Smooth muscle cell (in vitro differentiated cells): ENCODE data around the gene RASAL3. TPM values are rescaled to one million over a fixed set of nuclear protein-coding genes. Genes with fewer than 3 reads are reported as not detected.
"Not testable (repeated sequence)": the region's sequence is repeated elsewhere in the genome, so short reads cannot be mapped to it uniquely, and the experiment has no call there.

Experiments
- DNase-seq: peaks from one replicate; lab custom pipeline; 2025; ENCODE audit not compliant: unreplicated experiment; lab: John Stamatoyannopoulos, UW
- H2AFZ ChIP-seq: fragments of 200-600 bp; sonication (generic); 2 replicates; pipeline ENCODE4 v1.6.0; 2016; ENCODE audit warnings: antibody characterized with exemption, low read depth, mild to moderate bottlenecking
- H3F3A ChIP-seq: fragments of 200-600 bp; sonication (generic); 2 replicates; pipeline ENCODE4 v1.6.0; 2017; ENCODE audit warnings: antibody characterized with exemption, low read depth
- H3K27ac ChIP-seq: fragments of 200-600 bp; sonication (generic); 2 replicates; pipeline ENCODE4 v1.5.1; 2016; ENCODE audit warnings: low read depth, mild to moderate bottlenecking
- H3K27me3 ChIP-seq: fragments of 200-600 bp; sonication (generic); 2 replicates; pipeline ENCODE4 v1.6.1; 2016; ENCODE audit warnings: low read depth, mild to moderate bottlenecking
- H3K36me3 ChIP-seq: fragments of 200-600 bp; sonication (generic); 2 replicates; pipeline ENCODE4 v1.5.1; 2016; ENCODE audit warnings: low read depth
- H3K4me1 ChIP-seq: fragments of 200-600 bp; sonication (generic); 2 replicates; pipeline ENCODE4 v1.5.1; 2016; ENCODE audit warnings: low read depth
- H3K4me2 ChIP-seq: fragments of 200-600 bp; sonication (generic); 2 replicates; pipeline ENCODE4 v1.6.0; 2016; ENCODE audit warnings: mild to moderate bottlenecking
- H3K4me3 ChIP-seq: fragments of 200-600 bp; sonication (generic); 2 replicates; pipeline ENCODE4 v1.5.1; 2016; ENCODE audit warnings: mild to moderate bottlenecking
- H3K79me2 ChIP-seq: fragments of 200-600 bp; sonication (generic); 2 replicates; pipeline ENCODE4 v1.6.0; 2016; ENCODE audit warnings: low read depth, mild to moderate bottlenecking
- H3K9ac ChIP-seq: fragments of 200-600 bp; sonication (generic); 2 replicates; pipeline ENCODE4 v1.6.0; 2016; ENCODE audit warnings: low read depth
- H3K9me3 ChIP-seq: fragments of 200-600 bp; sonication (generic); replicated peaks from 2 replicates; pipeline ENCODE4 v1.5.1; 2016; ENCODE audit warnings: low read depth
- H4K20me1 ChIP-seq: fragments of 200-600 bp; sonication (generic); 2 replicates; pipeline ENCODE4 v1.6.0; 2016; ENCODE audit warnings: low read depth
- CTCF ChIP-seq: fragments of 200-600 bp; sonication (generic); IDR thresholded peaks from 2 replicates; pipeline ENCODE4 v1.5.1; 2017; ENCODE audit warnings: borderline replicate concordance, mild to moderate bottlenecking, antibody characterized with exemption; ENCODE audit not compliant: insufficient read depth, poor library complexity, severe bottlenecking
- WGBS: methylation state at CpG from one replicate; pipeline ENCODE4 v1.1.7; 2016; ENCODE audit warnings: low lambda C conversion rate; 5-methylcytosine and 5-hydroxymethylcytosine counted together
- polyA plus RNA-seq: library from polyadenylated mRNA; unstranded; fragments of >200 nt; fragmentation: Nextera tagmentation; extraction: Ambion mirVana; gene quantifications from 2 replicates; pipeline ENCODE4 v1.2.1, GENCODE V29; 2016
- total RNA-seq: library from RNA; depleted of rRNA; stranded (reverse); fragments of >200 nt; gene quantifications from 2 replicates; pipeline ENCODE4 v1.2.3, GENCODE V29; 2014

RASAL3 gene
- total and polyA plus RNA-seq, 2 experiments from 2014 or later: 0.24 TPM; not detected in 1

DNA sequence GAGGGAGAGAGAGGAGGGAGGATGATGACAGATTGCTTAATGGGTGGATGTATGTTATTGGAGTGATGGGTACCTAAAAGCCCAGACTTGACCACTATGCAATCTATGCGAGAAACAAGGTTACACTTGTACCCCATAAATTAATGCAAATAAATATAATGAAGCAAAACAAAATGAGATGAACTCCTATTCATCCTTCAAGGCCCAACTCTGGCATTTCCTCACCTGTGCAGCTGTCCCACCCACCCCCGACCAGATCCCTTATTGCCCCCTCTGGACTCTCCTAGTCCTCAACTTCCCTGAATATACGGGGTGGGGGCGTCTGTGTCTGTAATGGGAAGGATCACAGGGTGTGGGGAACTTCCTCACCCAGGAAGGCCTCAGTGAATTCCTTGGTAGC lies 10.8 kb upstream of the RASAL3 start:
- no peak for TF ChIP-seq CTCF
- peaks cover under 1% of the 10 kb centered on the region for H3K27me3 ChIP-seq
- no peaks in the 10 kb centered on the region for H3K36me3 ChIP-seq
- H3K79me2 ChIP-seq: no peaks in the 10 kb centered on the region
- H3K9ac ChIP-seq: no peak overlapping the region
- 70% methylated on average over 4 of the region's 4 CpGs for WGBS
- no peak for DNase-seq
- H3K4me3 ChIP-seq: no peak overlapping the region
- no peaks in the 10 kb centered on the region for H3K4me1 ChIP-seq
- H4K20me1 ChIP-seq: no peaks in the 10 kb centered on the region
- H2AFZ ChIP-seq: no peak overlapping the region
- no peaks in the 10 kb centered on the region for H3K9me3 ChIP-seq
- H3K4me2 ChIP-seq: no peak overlapping the region
- no peak overlapping the region for H3K27ac ChIP-seq
- H3F3A ChIP-seq: no peaks in the 10 kb centered on the region

DNA sequence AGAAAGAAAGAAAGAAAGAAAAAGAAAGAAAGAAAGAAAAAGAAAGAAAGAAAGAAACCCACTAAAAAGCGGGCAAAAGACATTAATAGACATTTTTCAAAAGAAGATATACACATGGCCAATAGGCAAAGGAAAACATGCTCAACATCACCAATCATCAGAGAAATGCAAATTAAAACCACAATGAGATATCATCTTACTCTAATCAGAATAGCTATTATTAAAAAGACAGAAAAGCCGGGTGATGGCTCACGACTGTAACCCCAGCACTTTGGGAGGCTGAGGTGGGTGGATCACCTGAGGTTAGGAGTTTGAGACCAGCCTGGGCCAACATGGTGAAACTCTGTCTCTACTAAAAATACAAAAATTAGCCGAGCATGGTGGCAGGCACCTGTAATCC lies 9.5 kb upstream of the RASAL3 start:
- not testable (repeated sequence) for H3K36me3 ChIP-seq, H3K79me2 ChIP-seq, H4K20me1 ChIP-seq, H3K4me2 ChIP-seq, H3F3A ChIP-seq, H3K4me3 ChIP-seq, H3K9me3 ChIP-seq, DNase-seq, H3K27ac ChIP-seq, H2AFZ ChIP-seq, H3K4me1 ChIP-seq, H3K9ac ChIP-seq
- peaks cover 14% of the 10 kb centered on the region for H3K27me3 ChIP-seq
- 87% methylated on average over 4 of the region's 4 CpGs for WGBS

DNA sequence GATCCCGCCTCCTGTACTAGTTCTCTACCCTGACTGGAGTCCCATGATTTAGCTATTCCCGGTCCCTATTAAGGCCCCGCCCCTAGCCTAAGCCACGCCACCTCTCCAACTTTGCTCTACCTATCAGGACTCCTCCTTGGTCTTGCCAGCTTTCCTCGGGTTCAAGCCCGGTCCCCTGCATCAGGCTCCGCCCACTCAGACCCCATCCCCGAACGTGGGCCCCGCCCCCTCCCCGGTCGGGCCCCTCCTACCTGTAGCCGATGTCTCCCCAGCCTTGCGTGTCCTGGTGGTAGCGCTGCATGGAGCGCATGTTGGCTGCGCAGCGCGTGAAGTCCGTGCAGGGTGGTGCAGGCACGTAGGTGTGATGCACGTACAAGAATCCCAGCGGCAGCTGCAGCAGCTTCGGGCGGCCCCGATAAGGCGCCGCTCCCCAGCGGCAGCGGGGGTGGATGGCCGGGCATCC lies 7.3 kb upstream of the RASAL3 start:
- Histone ChIP-seq H3F3A (no peaks in the 10 kb centered on the region), H3K9ac (no peak overlapping the region), H3K4me3 (no peak overlapping the region), H4K20me1 (no peaks in the 10 kb centered on the region), H3K79me2 (no peaks in the 10 kb centered on the region), H3K27me3 (peaks cover 21% of the 10 kb centered on the region), H3K27ac (no peak overlapping the region), H2AFZ (no peak overlapping the region), H3K9me3 (no peaks in the 10 kb centered on the region), H3K4me1 (no peaks in the 10 kb centered on the region), H3K36me3 (no peaks in the 10 kb centered on the region), H3K4me2 (no peak overlapping the region)
- no peak for DNase-seq
- no peak for TF ChIP-seq CTCF
- WGBS: 85% methylated on average over 30 of the region's 31 CpGs

- H3K4me1 ChIP-seq: no peaks in the 10 kb centered on the region
- no peak for DNase-seq
- no peak overlapping the region for H3K4me3 ChIP-seq
- peaks cover 27% of the 10 kb centered on the region for H3K27me3 ChIP-seq
- no peak for TF ChIP-seq CTCF
- no peaks in the 10 kb centered on the region for H3K36me3 ChIP-seq
- no peak overlapping the region for H3K27ac ChIP-seq
- no peak overlapping the region for H3K9ac ChIP-seq
- H3K4me2 ChIP-seq: no peak overlapping the region
- H3F3A ChIP-seq: no peaks in the 10 kb centered on the region
- 12% methylated on average over 46 of the region's 65 CpGs for WGBS
- H3K79me2 ChIP-seq: no peaks in the 10 kb centered on the region
- no peaks in the 10 kb centered on the region for H3K9me3 ChIP-seq
- no peak overlapping the region for H2AFZ ChIP-seq
- H4K20me1 ChIP-seq: no peaks in the 10 kb centered on the region
Measured at GRCh38 chr19:15469513-15470297, 5.4 kb upstream of the RASAL3 start.
